ENCODE results near the gene EEFSEC. TPM values are rescaled to one million over a fixed set of nuclear protein-coding genes. Genes with fewer than 3 reads are reported as not detected.
A peak's percentile ranks its signal among the peaks of the same experiment; 100 is the strongest.

The EEFSEC gene
- polyA plus RNA-seq, 1 donor from 2014 or later: 4.6 TPM

DNA sequence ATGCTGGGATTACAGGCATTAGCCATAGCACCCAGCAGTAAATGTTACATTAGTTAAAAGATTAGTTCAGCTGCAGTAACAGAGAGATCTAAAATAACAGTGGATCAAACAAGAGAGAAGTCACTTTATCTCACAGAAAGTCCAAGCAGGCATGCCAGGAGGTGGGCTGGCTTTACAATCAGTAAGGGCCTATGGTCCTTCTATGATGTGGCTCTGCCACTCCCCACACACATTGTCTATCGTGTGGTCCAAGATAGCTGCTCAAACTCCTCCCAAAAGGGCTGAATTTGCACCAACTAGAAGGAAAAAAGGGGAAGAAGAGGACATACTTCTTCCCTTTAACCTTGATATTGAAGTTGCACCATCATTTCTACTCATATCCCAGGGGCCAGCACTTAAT lies 25.0 kb upstream of the EEFSEC start:
- no peak overlapping the region for H3K4me3 ChIP-seq (ENCODE audit: low read length)
- H3K4me2 ChIP-seq (ENCODE audit: low read length): no peak overlapping the region
- H4K20me1 ChIP-seq (ENCODE audit: insufficient read depth): no peaks in the 10 kb centered on the region
- no peak overlapping the region for H2AFZ ChIP-seq (ENCODE audit: low read depth, low read length)
- no peaks in the 10 kb centered on the region for H3K9me2 ChIP-seq (ENCODE audit: insufficient read depth, low read length)
- TF ChIP-seq EP300 (conservative IDR thresholded peaks at IDR 0.05; ENCODE audit: poor library complexity, severe bottlenecking): no peak
- no peak for TF ChIP-seq SMC3 (conservative IDR thresholded peaks at IDR 0.05; ENCODE audit: poor library complexity)
- no peak for TF ChIP-seq TAF1 (IDR thresholded peaks at IDR 0.05; ENCODE audit: low read depth)
- H3K79me2 ChIP-seq (replicated peaks; ENCODE audit: insufficient read depth, low read length): peaks cover under 1% of the 10 kb centered on the region
- no peaks in the 10 kb centered on the region for H3K36me3 ChIP-seq (ENCODE audit: insufficient read depth, low read length)
- peaks cover 7% of the 10 kb centered on the region for H3F3A ChIP-seq (ENCODE audit: insufficient read depth, low read length, poor library complexity, severe bottlenecking)
- H3K9ac ChIP-seq (ENCODE audit: low read length): no peak overlapping the region
- no peaks in the 10 kb centered on the region for H3K9me3 ChIP-seq (ENCODE audit: low read length)
- H3K27me3 ChIP-seq (ENCODE audit: insufficient read depth, low read depth, low read length): no peaks in the 10 kb centered on the region
- H3K27ac ChIP-seq (ENCODE audit: low read length): no peak overlapping the region

DNA sequence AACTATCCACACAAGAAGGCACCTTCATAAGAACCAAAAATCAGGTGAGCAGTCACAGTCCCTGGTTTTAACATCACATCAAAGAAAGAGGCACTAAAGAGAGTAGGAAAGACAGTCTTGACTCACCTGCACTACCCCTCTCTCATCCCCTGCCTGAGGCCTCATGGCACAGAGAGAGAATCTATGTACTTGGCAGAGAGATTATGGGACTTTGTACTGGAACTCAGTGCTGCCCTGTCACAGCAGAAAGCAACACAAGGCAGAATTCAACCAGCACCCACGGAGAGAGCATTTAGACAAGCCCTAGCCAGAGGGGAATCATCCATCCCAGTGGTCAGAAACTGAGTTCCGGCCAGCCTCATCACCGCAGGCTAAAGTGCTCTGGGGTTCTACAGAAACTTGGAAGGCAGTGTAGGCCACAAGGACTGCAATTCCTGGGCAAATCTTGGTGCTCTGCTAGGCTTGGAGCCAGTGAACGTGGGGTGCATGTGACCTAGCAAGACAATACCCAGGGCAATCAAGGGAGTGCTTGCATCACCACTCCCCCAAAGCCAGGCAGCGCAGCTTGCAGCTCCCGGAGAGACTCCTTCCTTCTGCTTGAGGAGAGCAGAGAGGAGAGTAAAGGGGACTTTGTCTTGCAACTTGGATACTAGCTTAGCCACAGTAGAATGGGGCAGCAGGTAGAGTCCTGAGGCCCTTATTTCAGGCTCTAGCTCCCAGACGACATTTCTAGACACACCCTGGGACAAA lies 21.2 kb upstream of the EEFSEC start:
- H3K9me3 ChIP-seq (ENCODE audit: low read length): no peaks in the 10 kb centered on the region
- no peaks in the 10 kb centered on the region for H3F3A ChIP-seq (ENCODE audit: insufficient read depth, low read length, poor library complexity, severe bottlenecking)
- no peaks in the 10 kb centered on the region for H3K79me2 ChIP-seq (replicated peaks; ENCODE audit: insufficient read depth, low read length)
- no peaks in the 10 kb centered on the region for H3K27me3 ChIP-seq (ENCODE audit: insufficient read depth, low read depth, low read length)
- H3K9me2 ChIP-seq (ENCODE audit: insufficient read depth, low read length): no peaks in the 10 kb centered on the region
- no peak overlapping the region for H3K4me3 ChIP-seq (ENCODE audit: low read length)
- H3K27ac ChIP-seq (ENCODE audit: low read length): no peak overlapping the region
- no peaks in the 10 kb centered on the region for H3K36me3 ChIP-seq (ENCODE audit: insufficient read depth, low read length)
- no peak overlapping the region for H3K4me2 ChIP-seq (ENCODE audit: low read length)
- H3K9ac ChIP-seq (ENCODE audit: low read length): no peak overlapping the region
- no peak overlapping the region for H2AFZ ChIP-seq (ENCODE audit: low read depth, low read length)
- H4K20me1 ChIP-seq (ENCODE audit: insufficient read depth): no peaks in the 10 kb centered on the region
- TF ChIP-seq TAF1 (IDR thresholded peaks at IDR 0.05; ENCODE audit: low read depth): no peak
- TF ChIP-seq EP300 (conservative IDR thresholded peaks at IDR 0.05; ENCODE audit: poor library complexity, severe bottlenecking): no peak
- TF ChIP-seq, protein P1, sequence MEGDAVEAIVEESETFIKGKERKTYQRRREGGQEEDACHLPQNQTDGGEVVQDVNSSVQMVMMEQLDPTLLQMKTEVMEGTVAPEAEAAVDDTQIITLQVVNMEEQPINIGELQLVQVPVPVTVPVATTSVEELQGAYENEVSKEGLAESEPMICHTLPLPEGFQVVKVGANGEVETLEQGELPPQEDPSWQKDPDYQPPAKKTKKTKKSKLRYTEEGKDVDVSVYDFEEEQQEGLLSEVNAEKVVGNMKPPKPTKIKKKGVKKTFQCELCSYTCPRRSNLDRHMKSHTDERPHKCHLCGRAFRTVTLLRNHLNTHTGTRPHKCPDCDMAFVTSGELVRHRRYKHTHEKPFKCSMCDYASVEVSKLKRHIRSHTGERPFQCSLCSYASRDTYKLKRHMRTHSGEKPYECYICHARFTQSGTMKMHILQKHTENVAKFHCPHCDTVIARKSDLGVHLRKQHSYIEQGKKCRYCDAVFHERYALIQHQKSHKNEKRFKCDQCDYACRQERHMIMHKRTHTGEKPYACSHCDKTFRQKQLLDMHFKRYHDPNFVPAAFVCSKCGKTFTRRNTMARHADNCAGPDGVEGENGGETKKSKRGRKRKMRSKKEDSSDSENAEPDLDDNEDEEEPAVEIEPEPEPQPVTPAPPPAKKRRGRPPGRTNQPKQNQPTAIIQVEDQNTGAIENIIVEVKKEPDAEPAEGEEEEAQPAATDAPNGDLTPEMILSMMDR (IDR thresholded peaks at IDR 0.05; ENCODE audit: poor library complexity, severe bottlenecking): no peak
- TF ChIP-seq POLR2AphosphoS5 (IDR thresholded peaks at IDR 0.05): no peak
- TF ChIP-seq EZH2 (IDR thresholded peaks at IDR 0.05; ENCODE audit: borderline replicate concordance, insufficient read depth, low read length, poor library complexity, severe bottlenecking): no peak
- TF ChIP-seq RAD21 (conservative IDR thresholded peaks at IDR 0.05): no peak
- TF ChIP-seq MXI1 (conservative IDR thresholded peaks at IDR 0.05; ENCODE audit: poor library complexity, severe bottlenecking): no peak

DNA sequence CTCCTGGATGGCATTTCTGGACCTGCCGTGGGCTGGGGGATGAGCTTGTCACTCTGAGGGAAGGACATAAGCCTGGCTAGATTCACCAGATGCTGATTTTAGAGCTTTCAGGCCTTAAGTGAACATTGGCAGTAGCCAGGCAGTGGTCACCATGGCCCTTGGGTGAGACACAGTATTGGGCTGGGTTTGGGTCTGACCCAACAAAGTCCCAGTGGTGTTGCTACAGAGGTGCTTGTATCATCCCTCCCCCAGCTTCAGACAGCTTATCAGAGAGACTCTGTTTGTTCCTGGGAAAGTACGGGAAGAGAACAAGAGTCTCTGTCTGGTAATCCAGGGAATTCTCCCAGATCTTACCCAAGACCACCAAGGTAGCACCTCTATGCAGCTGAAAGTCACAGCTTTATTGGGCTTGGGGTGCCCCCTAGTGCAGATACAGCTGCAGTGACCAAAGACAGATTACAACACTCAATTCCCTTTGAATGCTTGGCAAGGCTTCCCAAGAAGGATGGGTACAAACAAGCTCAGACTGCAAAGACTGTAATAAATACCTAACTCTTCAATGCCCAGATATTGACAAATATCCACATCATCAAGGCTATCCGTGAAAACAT lies 19.9 kb upstream of the EEFSEC start:
- Histone ChIP-seq H3K36me3 (ENCODE audit: insufficient read depth, low read length) (no peaks in the 10 kb centered on the region), H4K20me1 (ENCODE audit: insufficient read depth) (no peaks in the 10 kb centered on the region), H3K4me2 (ENCODE audit: low read length) (no peak overlapping the region), H3K9ac (ENCODE audit: low read length) (no peak overlapping the region), H3F3A (ENCODE audit: insufficient read depth, low read length, poor library complexity, severe bottlenecking) (no peaks in the 10 kb centered on the region), H3K27ac (ENCODE audit: low read length) (no peak overlapping the region), H3K27me3 (ENCODE audit: insufficient read depth, low read depth, low read length) (peaks cover 3% of the 10 kb centered on the region), H3K9me3 (ENCODE audit: low read length) (no peaks in the 10 kb centered on the region), H3K79me2 (replicated peaks; ENCODE audit: insufficient read depth, low read length) (no peaks in the 10 kb centered on the region), H3K9me2 (ENCODE audit: insufficient read depth, low read length) (no peaks in the 10 kb centered on the region), H2AFZ (ENCODE audit: low read depth, low read length) (no peak overlapping the region), H3K4me3 (ENCODE audit: low read length) (no peak overlapping the region)
- TF ChIP-seq RAD21 (conservative IDR thresholded peaks at IDR 0.05) (peak; percentile 33), EP300 (conservative IDR thresholded peaks at IDR 0.05; ENCODE audit: poor library complexity, severe bottlenecking) (no peak)
- TF ChIP-seq, protein P1 (IDR thresholded peaks at IDR 0.05; ENCODE audit: poor library complexity, severe bottlenecking): peak; percentile 32

Data from neural cell (in vitro differentiated cells).